Dedifferentiated amniotic fluid mesenchymal stem cell (primary cell): ENCODE measurements around the gene KMT2E.
"Not testable (repeated sequence)": the region's sequence is repeated elsewhere in the genome, so short reads cannot be mapped to it uniquely, and the experiment has no call there.

Source experiments
- DNase-seq: peaks from one replicate; pipeline ENCODE4 v3.0.0-alpha.2; 2016; ENCODE audit errors: extremely low spot score

The KMT2E gene

GRCh38 chr7:104982308-104983075, 31.5 kb upstream of the KMT2E start:
- DNase-seq: no peak

DNA sequence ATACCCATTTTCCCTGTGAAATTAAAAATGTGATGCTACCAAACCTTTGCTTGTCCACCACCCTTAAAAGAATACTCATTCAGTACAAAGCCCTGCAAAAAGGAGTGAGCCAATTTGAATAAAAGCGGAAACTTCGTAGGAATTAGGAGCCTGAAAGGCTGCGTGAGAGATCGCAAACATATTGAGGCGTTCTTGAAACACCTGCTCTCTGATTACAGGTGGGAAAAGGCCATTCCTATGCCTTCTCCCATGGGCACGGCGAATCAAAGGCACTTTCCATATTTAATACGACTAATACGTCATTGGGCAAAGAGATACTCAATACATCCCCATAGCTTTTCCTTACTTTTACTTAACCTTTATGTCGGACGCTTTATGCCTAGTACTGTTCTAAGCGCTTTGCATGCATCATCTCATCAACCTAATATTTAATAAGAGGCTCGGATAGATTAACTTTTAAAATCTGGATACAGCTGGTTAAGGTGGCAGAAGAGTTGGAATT, 30.9 kb upstream of the KMT2E start:
- DNase-seq: no peak

- peak; percentile 81 for DNase-seq
Observed at GRCh38 chr7:104983578-104984539, 30.1 kb upstream of the KMT2E start.

DNA sequence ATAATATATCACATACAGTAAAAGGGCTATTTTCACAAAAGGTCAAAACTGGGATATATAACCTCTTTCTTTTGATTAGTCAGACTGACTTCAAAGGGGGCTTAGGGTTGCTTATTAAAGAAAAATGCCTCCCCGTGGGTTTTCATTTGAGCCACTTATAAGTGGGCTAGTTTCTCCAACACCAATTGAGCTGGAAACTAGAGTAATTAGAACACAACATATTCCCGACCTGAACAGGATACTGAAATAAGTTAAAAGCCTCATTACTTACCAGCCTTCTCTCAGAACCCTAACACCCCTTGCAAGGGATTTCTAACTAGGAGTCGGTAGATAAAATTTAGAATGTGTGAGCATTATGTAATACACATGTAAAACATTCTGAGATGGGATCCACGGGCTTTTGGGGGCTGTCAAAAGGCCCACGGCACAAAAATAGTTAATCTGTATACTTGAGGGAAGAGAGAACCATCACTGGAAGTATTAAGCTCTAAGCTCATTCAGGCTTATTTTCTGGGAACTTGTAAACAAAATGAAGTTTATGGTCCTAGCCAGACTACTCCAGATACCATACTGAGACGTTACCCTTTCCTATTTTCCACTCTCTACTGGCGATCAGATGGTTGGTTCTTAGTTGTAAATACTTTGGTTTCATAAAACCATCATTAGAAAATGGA, 29.3 kb upstream of the KMT2E start:
- no peak for DNase-seq

DNA sequence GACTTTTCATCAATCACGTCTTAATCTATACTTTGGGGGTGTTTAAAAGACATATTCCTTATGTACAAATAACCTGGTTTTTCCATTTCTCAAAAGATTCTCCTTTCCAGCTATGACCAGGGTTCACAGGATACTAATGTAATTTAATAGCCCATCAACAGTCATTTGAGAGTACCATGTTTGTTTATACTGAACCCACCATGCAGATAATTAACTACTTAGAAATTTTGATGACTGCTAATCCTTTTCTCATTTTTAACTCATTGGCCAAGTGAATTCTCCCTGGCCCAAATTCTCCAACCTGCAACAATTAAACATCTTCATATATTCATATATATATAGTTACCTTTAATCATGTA, 28.8 kb upstream of the KMT2E start:
- DNase-seq: no peak

- DNase-seq: no peak
Observed at GRCh38 chr7:104986628-104987259, 27.3 kb upstream of the KMT2E start.

DNA sequence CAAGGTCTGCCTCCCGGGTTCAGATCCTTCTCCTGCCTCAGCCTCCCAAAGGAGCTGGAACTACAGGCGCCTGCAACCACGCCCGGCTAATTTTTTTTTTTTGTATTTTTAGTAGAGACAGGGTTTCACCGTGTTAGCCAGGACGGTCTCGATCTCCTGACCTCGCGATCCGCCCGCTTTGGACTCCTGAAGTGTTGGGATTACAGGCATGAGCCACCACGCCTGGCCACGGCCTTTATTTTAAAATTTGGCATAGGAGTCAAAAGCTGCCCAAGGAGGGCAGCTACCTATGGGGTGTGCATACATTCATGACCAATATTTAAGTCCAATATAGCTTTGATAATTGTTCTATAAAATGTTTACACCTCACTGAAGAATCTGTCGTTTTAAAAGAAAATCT, 26.6 kb upstream of the KMT2E start:
- DNase-seq: not testable (repeated sequence)

DNA sequence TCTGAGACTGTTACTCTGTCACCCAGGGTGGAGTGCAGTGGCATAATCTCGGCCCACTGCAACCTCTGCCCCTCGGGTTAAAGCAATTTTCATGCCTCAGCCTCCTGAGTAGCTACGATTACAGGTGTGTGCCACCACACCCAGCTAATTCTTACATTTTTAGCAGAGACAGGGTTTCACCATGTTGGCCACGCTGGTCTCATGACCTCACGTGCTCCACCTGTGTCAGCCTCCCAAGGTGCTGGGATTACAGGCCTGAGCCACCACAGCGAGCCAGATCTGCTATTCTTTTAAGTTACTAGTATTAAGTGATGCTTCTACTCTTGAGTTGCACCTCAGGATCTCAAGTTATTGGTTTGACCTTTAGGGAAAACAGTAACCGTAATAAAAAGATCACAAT, 23.0 kb upstream of the KMT2E start:
- no peak for DNase-seq

DNA sequence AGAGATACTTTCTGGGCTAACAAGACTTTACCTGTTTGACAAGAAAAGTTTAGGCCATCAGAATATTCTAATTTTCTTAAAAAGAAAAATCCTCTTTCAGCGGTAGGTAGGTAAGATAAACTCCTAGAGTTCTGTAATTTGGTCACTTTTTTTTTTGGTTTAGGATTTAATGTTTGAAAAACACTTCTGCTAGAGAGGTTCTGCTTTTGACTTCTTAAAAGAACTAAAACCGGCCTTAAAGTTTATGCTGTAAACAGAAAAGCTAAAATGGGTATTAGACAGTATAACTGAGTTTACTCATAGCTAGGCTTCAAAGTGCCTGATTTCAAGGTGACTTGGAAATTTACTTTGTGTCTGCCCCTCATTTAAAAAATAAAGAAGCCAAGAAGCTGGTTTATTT, 21.7 kb upstream of the KMT2E start:
- no peak for DNase-seq

- DNase-seq: no peak
Observed at GRCh38 chr7:104993217-104993862, 20.7 kb upstream of the KMT2E start.

- no peak for DNase-seq
Observed at GRCh38 chr7:104998040-104998752, 15.8 kb upstream of the KMT2E start.

- no peak for DNase-seq
Observed at GRCh38 chr7:105000200-105000599, 13.8 kb upstream of the KMT2E start.

DNA sequence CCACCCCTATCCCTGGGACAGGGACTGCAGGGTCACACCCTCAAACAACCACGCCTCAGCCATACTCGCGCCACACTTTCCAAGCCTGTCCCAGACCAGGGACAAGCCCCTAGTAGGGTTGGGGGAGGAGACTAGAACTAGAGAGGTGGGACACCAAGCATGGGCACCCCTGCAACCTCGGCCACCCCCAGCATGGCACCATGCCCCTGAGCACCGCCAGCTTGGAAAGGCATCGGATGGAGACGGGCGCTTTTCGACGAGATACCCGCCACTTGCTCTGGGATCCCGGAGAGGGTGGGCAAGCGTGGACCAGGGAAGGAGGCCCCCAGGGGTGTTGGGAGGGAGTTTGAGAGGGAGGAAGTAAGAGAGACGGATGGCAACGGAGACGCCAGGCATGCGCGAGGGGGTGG, 13.1 kb upstream of the KMT2E start:
- DNase-seq: no peak

GRCh38 chr7:105001652-105002184, 12.3 kb upstream of the KMT2E start:
- no peak for DNase-seq

- peak; percentile 82 for DNase-seq
Observed at GRCh38 chr7:105003275-105003674, 10.7 kb upstream of the KMT2E start.

- DNase-seq: no peak
Observed at GRCh38 chr7:105003872-105004510, 10.0 kb upstream of the KMT2E start.

DNA sequence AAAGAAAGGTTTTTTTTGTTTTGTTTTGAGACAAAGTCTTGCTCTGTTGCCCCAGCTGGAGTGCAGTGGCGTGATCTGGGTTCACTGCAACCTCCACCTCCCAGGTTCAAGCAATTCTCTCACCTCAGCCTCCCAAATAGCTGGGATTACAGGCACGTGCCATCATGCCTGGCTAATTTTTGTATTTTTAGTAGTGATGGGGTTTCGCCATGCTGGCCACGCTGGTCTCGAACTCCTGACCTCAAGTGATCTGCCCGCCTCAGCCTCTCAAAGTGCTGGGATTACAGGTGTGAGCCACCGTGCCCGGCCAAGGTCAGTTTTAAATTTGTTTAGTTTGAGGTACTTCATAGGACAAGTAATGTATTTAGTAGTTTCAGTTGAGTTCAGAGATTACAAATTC, 9.0 kb upstream of the KMT2E start:
- not testable (repeated sequence) for DNase-seq

DNA sequence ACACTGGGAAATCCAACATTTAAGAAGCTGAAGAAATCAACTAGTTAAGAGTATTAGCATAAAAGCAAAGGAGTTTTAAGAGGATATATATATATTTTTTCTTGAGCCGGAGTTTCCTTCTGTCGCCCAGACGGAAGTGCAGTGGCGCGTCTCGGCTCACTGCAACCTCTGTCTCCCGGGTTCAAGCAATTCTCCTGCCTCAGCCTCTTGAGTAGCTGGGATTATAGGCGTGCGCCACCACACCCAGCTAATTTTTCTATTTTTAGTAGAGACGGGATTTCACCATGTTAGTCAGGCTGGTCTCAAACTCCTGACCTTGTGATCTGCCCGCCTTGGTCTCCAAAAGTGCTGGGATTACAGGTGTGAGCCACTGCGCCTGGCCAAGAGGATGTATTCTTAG, 8.5 kb upstream of the KMT2E start:
- DNase-seq: not testable (repeated sequence)

DNA sequence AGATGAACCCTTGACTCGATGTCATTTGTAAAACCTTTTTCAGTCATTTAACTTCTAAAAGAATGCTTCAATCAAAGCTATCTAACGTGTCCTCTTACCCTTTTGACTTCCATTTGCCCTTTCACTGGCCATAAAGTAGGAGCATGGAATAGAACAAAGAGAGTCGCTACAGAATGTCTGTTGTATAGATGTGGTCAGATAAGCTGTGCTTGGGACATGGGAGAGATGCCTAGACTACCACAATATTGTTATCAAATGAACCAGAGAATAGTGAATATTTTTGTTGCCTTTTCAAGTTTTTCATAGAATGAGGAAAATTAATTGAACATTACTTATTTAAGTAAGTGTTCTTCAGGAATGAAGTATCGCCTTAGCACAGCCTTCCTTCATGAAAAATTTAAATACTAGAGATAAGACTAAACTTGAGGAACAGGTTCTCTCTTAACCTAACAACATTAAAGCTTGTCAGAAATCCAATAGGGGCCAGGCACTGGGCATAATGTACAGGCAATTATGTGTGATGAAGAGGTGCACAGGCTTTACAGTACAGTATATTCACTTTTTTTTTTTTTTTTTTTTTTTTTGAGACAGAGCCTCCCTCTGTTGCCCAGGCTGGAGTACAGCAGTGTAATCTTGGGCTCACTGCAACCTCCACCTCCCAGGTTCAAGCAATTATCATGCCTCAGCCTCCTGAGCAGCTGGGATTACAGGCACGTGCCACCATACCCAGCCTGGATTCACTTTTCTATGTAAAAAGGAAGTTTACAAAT, 7.5 kb upstream of the KMT2E start:
- DNase-seq: no peak
